ENCODE data around the gene SLC6A11. TPM values are rescaled to one million over a fixed set of nuclear protein-coding genes. Genes with fewer than 3 reads are reported as not detected.

Gene SLC6A11
- total RNA-seq, 1 donor from 2014 or later = 3.2 TPM

DNA sequence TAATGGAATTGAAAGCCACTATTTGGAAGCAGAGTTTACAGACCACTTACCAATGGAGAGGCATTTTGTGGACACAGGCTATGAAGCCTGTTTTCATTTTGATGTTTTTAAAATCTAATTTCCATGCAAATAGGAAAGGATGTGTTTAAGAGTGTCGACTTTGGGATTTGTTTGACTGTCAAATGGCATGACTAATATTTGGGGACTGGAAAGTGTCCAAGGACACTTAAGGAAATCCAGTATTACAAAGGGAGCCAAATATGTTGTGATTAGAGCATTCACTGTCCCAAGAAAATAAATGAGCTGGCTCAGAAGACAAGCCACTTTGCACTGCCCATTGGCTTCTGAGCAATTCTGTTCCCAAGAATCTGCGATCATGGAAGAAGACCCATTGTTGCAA lies 34.0 kb upstream of the SLC6A11 start:
- DNase-seq (ENCODE audit: low read depth) (no peak), FAIRE-seq (no peak)
- no peak for TF ChIP-seq CTCF (IDR thresholded peaks at IDR 0.05; ENCODE audit: insufficient read depth, low read length, severe bottlenecking)
- Histone ChIP-seq H3K27me3 (ENCODE audit: control insufficient read depth, insufficient read depth, low read length) (no peaks in the 10 kb centered on the region), H3K36me3 (ENCODE audit: control insufficient read depth, insufficient read depth, low read length) (no peaks in the 10 kb centered on the region), H3K4me3 (ENCODE audit: low read depth, low read length) (no peak overlapping the region)

- TF ChIP-seq CTCF (IDR thresholded peaks at IDR 0.05; ENCODE audit: insufficient read depth, low read length, severe bottlenecking) = peak; percentile 80
- DNase-seq (ENCODE audit: low read depth) (peak; percentile 63), FAIRE-seq (no peak)
- Histone ChIP-seq H3K36me3 (ENCODE audit: control insufficient read depth, insufficient read depth, low read length) (no peaks in the 10 kb centered on the region), H3K27me3 (ENCODE audit: control insufficient read depth, insufficient read depth, low read length) (no peaks in the 10 kb centered on the region), H3K4me3 (ENCODE audit: low read depth, low read length) (no peak overlapping the region)
Measured at GRCh38 chr3:10783360-10784351, 32.4 kb upstream of the SLC6A11 start.

DNA sequence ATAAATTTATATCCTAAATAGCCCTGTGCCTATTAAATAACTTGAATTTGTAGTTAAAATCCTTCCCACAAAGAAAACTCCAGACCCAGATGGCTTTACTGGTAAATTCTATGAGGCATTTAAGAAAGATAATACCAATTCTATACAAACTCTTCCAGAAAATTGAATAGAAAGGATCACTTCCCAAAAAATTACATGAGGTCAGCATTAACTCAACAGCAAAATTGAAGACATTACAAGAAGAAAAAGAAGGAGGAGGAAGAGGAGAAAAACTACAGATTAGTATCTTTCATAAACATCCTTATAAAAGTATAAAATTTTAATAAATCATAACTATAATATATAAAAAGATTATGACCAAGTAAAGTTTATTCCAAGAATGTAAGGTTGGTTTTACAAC lies 29.4 kb upstream of the SLC6A11 start:
- DNase-seq (ENCODE audit: low read depth) (no peak), FAIRE-seq (no peak)
- Histone ChIP-seq H3K36me3 (ENCODE audit: control insufficient read depth, insufficient read depth, low read length) (no peaks in the 10 kb centered on the region), H3K4me3 (ENCODE audit: low read depth, low read length) (no peak overlapping the region), H3K27me3 (ENCODE audit: control insufficient read depth, insufficient read depth, low read length) (no peaks in the 10 kb centered on the region)
- no peak for TF ChIP-seq CTCF (IDR thresholded peaks at IDR 0.05; ENCODE audit: insufficient read depth, low read length, severe bottlenecking)

GRCh38 chr3:10788451-10788850 lies 27.6 kb upstream of the SLC6A11 start:
- FAIRE-seq = no peak
- TF ChIP-seq CTCF (IDR thresholded peaks at IDR 0.05; ENCODE audit: insufficient read depth, low read length, severe bottlenecking) = no peak
- H3K4me3 ChIP-seq (ENCODE audit: low read depth, low read length) = no peak overlapping the region
- DNase-seq (ENCODE audit: low read depth) = peak; percentile 33
- H3K27me3 ChIP-seq (ENCODE audit: control insufficient read depth, insufficient read depth, low read length) = no peaks in the 10 kb centered on the region
- H3K36me3 ChIP-seq (ENCODE audit: control insufficient read depth, insufficient read depth, low read length) = no peaks in the 10 kb centered on the region

DNA sequence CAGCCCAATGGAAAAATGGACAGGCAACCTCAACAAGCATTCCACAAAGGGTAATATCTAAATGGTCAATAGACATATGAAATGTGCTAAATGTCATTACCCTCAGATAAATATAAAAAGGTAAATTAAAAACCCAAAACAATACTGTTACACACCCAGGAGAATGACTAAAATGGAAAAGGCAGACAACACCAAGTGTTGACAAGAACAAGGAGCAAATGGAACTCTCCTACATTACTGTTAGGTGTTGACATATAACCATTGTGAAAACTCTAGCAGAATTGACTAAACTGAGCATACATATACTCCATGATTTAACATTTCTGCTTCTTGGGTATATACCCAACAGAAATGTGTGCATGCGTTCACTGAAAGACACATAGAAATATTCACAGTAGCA lies 25.3 kb upstream of the SLC6A11 start:
- no peak overlapping the region for H3K4me3 ChIP-seq (ENCODE audit: low read depth, low read length)
- H3K27me3 ChIP-seq (ENCODE audit: control insufficient read depth, insufficient read depth, low read length) = no peaks in the 10 kb centered on the region
- TF ChIP-seq CTCF (IDR thresholded peaks at IDR 0.05; ENCODE audit: insufficient read depth, low read length, severe bottlenecking) = no peak
- H3K36me3 ChIP-seq (ENCODE audit: control insufficient read depth, insufficient read depth, low read length) = no peaks in the 10 kb centered on the region
- DNase-seq (ENCODE audit: low read depth) (no peak), FAIRE-seq (no peak)
